Measurements from ENCODE around the gene FOXB1. TPM values are rescaled to one million over a fixed set of nuclear protein-coding genes. Genes with fewer than 3 reads are reported as not detected.
A peak's percentile ranks its signal among the peaks of the same experiment; 100 is the strongest.

Gene FOXB1
- not detected for polyA plus RNA-seq

GRCh38 chr15:60004009-60004845, at the start of gene FOXB1:
TSS of gene FOXB1 (plus strand) at chr15:60004311. CDS start at chr15:60004964, 653 bp downstream.
- peaks cover 7 to 25% (median 9%) of the 10 kb centered on the region in 3 donors for H3K9me3 Mint-ChIP-seq
- peak within 1 kb of the TSS; percentile 67 to 92 (median 90) for H3K27ac Mint-ChIP-seq
- peak within 1 kb of the TSS; percentile 89 to 96 (median 94) for H3K4me3 Mint-ChIP-seq
- peaks cover 4% of the 10 kb centered on the region for H3K36me3 Mint-ChIP-seq
- peaks cover 81% of the 10 kb centered on the region for H3K27me3 Mint-ChIP-seq
- H3K4me1 Mint-ChIP-seq: peaks cover 12 to 19% (median 17%) of the 10 kb centered on the region in 3 donors

GRCh38 chr15:59958288-59958687, 45.8 kb upstream of the FOXB1 start:
- H3K4me1 Mint-ChIP-seq: no peaks in the 10 kb centered on the region

GRCh38 chr15:59960318-59960717, 43.8 kb upstream of the FOXB1 start:
- H3K4me1 Mint-ChIP-seq: no peaks in the 10 kb centered on the region
- no peaks in the 10 kb centered on the region for H3K27me3 Mint-ChIP-seq
- peak overlapping the region in 1 of 4 donors; percentile 41 for H3K4me3 Mint-ChIP-seq
- H3K36me3 Mint-ChIP-seq: peaks cover 1% of the 10 kb centered on the region
- H3K27ac Mint-ChIP-seq: no peak overlapping the region
- peaks cover 6 to 38% (median 30%) of the 10 kb centered on the region in 3 donors for H3K9me3 Mint-ChIP-seq

More at GRCh38 chr15:59958288-59958687, 45.8 kb upstream of the FOXB1 start:
- peaks cover 1% of the 10 kb centered on the region for H3K36me3 Mint-ChIP-seq
- H3K9me3 Mint-ChIP-seq: peaks cover 5 to 28% (median 28%) of the 10 kb centered on the region in 3 donors
- H3K27me3 Mint-ChIP-seq: peaks cover 1% of the 10 kb centered on the region
- no peak overlapping the region for H3K27ac Mint-ChIP-seq
- H3K4me3 Mint-ChIP-seq: no peak overlapping the region

- Mint-ChIP-seq H3K4me1 (no peaks in the 10 kb centered on the region), H3K4me3 (no peak overlapping the region), H3K36me3 (peaks cover 1% of the 10 kb centered on the region), H3K9me3 (peaks cover 5 to 32% (median 25%) of the 10 kb centered on the region in 3 donors), H3K27ac (no peak overlapping the region), H3K27me3 (peaks cover 2% of the 10 kb centered on the region)
Observed at GRCh38 chr15:59963322-59963721, 40.8 kb upstream of the FOXB1 start.

- Mint-ChIP-seq H3K27ac (no peak overlapping the region), H3K27me3 (peaks cover 2% of the 10 kb centered on the region), H3K9me3 (peaks cover 5 to 32% (median 25%) of the 10 kb centered on the region in 3 donors), H3K36me3 (peaks cover 1% of the 10 kb centered on the region), H3K4me3 (no peak overlapping the region), H3K4me1 (no peaks in the 10 kb centered on the region)
Observed at GRCh38 chr15:59963925-59964324, 40.2 kb upstream of the FOXB1 start.

GRCh38 chr15:59965741-59966140, 38.4 kb upstream of the FOXB1 start:
- Mint-ChIP-seq H3K27ac (no peak overlapping the region), H3K36me3 (peaks cover 1% of the 10 kb centered on the region), H3K9me3 (peaks cover 5 to 23% (median 16%) of the 10 kb centered on the region in 3 donors), H3K27me3 (peaks cover 7% of the 10 kb centered on the region), H3K4me1 (no peaks in the 10 kb centered on the region), H3K4me3 (no peak overlapping the region)

- peaks cover 1% of the 10 kb centered on the region for H3K36me3 Mint-ChIP-seq
- H3K27me3 Mint-ChIP-seq: peaks cover 8% of the 10 kb centered on the region
- no peaks in the 10 kb centered on the region for H3K4me1 Mint-ChIP-seq
- no peak overlapping the region for H3K27ac Mint-ChIP-seq
- H3K4me3 Mint-ChIP-seq: no peak overlapping the region
- H3K9me3 Mint-ChIP-seq: peaks cover 3 to 23% (median 14%) of the 10 kb centered on the region in 3 donors
Observed at GRCh38 chr15:59966262-59966661, 37.8 kb upstream of the FOXB1 start.

- Mint-ChIP-seq H3K4me1 (no peaks in the 10 kb centered on the region), H3K36me3 (peaks cover 2% of the 10 kb centered on the region), H3K4me3 (peak overlapping the region in 1 of 4 donors; percentile 23), H3K9me3 (peaks cover 2 to 13% (median 8%) of the 10 kb centered on the region in 3 donors), H3K27me3 (peaks cover 10% of the 10 kb centered on the region), H3K27ac (no peak overlapping the region)
Observed at GRCh38 chr15:59968314-59968713, 35.8 kb upstream of the FOXB1 start.

- peaks cover 17% of the 10 kb centered on the region for H3K27me3 Mint-ChIP-seq
- H3K9me3 Mint-ChIP-seq: peaks cover 0 to 2% (median 0%) of the 10 kb centered on the region in 3 donors
- H3K4me1 Mint-ChIP-seq: peaks cover 0 to 14% (median 7%) of the 10 kb centered on the region in 3 donors
- no peak overlapping the region for H3K4me3 Mint-ChIP-seq
- no peak overlapping the region for H3K27ac Mint-ChIP-seq
- peaks cover 2% of the 10 kb centered on the region for H3K36me3 Mint-ChIP-seq
Observed at GRCh38 chr15:59972241-59972640, 31.9 kb upstream of the FOXB1 start.

- H3K36me3 Mint-ChIP-seq: peaks cover 4% of the 10 kb centered on the region
- H3K27ac Mint-ChIP-seq: no peak overlapping the region
- peaks cover 0 to 14% (median 7%) of the 10 kb centered on the region in 3 donors for H3K4me1 Mint-ChIP-seq
- H3K9me3 Mint-ChIP-seq: peaks cover 0 to 4% (median 4%) of the 10 kb centered on the region in 3 donors
- peaks cover 16% of the 10 kb centered on the region for H3K27me3 Mint-ChIP-seq
- peak overlapping the region in 2 of 4 donors; percentile 21 to 77 for H3K4me3 Mint-ChIP-seq
Observed at GRCh38 chr15:59976480-59977271, 27.4 kb upstream of the FOXB1 start.

- no peaks in the 10 kb centered on the region for H3K36me3 Mint-ChIP-seq
- peaks cover 0 to 11% (median 2%) of the 10 kb centered on the region in 3 donors for H3K9me3 Mint-ChIP-seq
- H3K4me3 Mint-ChIP-seq: peak overlapping the region in 1 of 4 donors; percentile 61
- peaks cover 0 to 10% (median 3%) of the 10 kb centered on the region in 3 donors for H3K4me1 Mint-ChIP-seq
- peaks cover 38% of the 10 kb centered on the region for H3K27me3 Mint-ChIP-seq
- peak overlapping the region in 2 of 3 donors; percentile 47 to 85 for H3K27ac Mint-ChIP-seq
Observed at GRCh38 chr15:59991834-59992233, 12.3 kb upstream of the FOXB1 start.

GRCh38 chr15:59993041-59993750, 10.9 kb upstream of the FOXB1 start:
- H3K4me1 Mint-ChIP-seq: peaks cover 0 to 10% (median 5%) of the 10 kb centered on the region in 3 donors
- no peaks in the 10 kb centered on the region for H3K36me3 Mint-ChIP-seq
- peak overlapping the region in 1 of 4 donors; percentile 20 for H3K4me3 Mint-ChIP-seq
- peak overlapping the region in 1 of 3 donors; percentile 88 for H3K27ac Mint-ChIP-seq
- peaks cover 0 to 11% (median 2%) of the 10 kb centered on the region in 3 donors for H3K9me3 Mint-ChIP-seq
- peaks cover 44% of the 10 kb centered on the region for H3K27me3 Mint-ChIP-seq

GRCh38 chr15:59993950-59994401, 10.1 kb upstream of the FOXB1 start:
- peaks cover 0 to 10% (median 5%) of the 10 kb centered on the region in 3 donors for H3K4me1 Mint-ChIP-seq
- H3K27ac Mint-ChIP-seq: peak overlapping the region; percentile 39 to 88 (median 78)
- H3K27me3 Mint-ChIP-seq: peaks cover 52% of the 10 kb centered on the region
- peak overlapping the region in 2 of 4 donors; percentile 20 to 37 for H3K4me3 Mint-ChIP-seq
- H3K9me3 Mint-ChIP-seq: peaks cover 0 to 11% (median 2%) of the 10 kb centered on the region in 3 donors
- H3K36me3 Mint-ChIP-seq: no peaks in the 10 kb centered on the region

GRCh38 chr15:59994526-59994887, 9.6 kb upstream of the FOXB1 start:
- peaks cover 0 to 14% (median 2%) of the 10 kb centered on the region in 3 donors for H3K9me3 Mint-ChIP-seq
- H3K4me1 Mint-ChIP-seq: peaks cover 0 to 10% (median 5%) of the 10 kb centered on the region in 3 donors
- H3K4me3 Mint-ChIP-seq: peak overlapping the region in 3 of 4 donors; percentile 28 to 74 (median 42)
- H3K27ac Mint-ChIP-seq: peak overlapping the region; percentile 32 to 88 (median 78)
- peaks cover 58% of the 10 kb centered on the region for H3K27me3 Mint-ChIP-seq
- no peaks in the 10 kb centered on the region for H3K36me3 Mint-ChIP-seq
